NCI-H69 (cell line): ENCODE data around the gene GABRB2.

Experiments
- DNase-seq: peaks from one replicate; lab custom pipeline; 2025; lab: John Stamatoyannopoulos, UW

GABRB2 gene

GRCh38 chr5:161387121-161387520 is 159.4 kb downstream of the GABRB2 start:
- no peak for DNase-seq

DNA sequence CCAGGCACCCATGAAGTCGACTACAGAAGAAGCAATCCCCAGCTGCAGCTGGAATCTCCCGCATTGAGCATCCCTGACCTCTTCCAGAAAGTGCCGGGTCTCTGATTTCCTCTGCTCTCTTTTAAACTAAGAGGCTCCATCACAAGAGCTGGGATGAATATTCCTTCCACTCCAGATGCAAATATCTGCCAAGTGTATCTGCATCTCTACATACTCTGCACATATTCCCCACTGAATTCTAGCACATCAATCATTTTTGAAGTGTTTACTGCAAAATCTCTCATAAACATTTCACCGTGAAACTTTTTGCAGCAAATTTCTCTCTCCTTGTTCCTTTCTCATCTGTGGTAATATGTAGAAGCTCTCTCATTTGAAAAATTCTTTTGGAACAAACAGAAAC is 161.5 kb downstream of the GABRB2 start:
- no peak for DNase-seq

DNA sequence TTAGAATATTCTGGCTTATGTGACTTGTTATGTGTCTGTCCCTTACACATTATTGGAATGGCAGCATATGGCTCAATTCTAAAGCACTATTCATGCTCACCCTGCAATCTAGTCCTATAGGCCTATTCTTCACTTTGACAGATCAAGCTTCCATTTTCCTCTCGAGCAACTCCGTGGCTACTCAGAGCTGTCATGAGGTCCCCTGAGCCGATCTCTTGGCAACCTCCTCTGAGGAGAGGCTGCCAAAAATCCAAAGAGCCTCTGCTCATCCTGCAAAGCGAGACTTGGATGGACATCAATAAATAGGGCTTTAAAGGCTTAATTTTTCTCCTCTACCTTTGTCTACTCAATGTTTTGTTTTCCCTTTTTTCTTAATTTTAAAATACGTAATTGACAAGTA is 163.8 kb downstream of the GABRB2 start:
- no peak for DNase-seq

GRCh38 chr5:161380486-161380885 is 166.0 kb downstream of the GABRB2 start:
- no peak for DNase-seq

DNA sequence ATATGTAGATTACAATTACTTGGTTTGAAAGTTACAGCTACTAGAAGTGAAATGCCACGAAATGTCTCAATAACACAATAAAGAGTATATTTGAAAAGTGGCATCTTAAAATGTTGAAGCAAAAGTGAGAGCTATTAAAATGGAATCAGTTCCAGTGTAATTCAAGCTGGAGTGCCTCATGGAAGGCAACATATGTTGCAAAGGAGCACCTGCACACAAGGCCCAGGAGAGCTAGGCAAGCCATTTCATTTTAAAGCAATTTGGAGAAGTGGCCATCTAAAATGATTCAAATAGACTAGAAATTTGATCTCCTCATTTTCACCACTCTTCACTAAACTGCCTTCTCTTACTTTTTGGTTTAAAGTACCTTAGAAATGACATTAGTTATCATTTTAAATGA is 167.8 kb downstream of the GABRB2 start:
- DNase-seq, result no peak

DNA sequence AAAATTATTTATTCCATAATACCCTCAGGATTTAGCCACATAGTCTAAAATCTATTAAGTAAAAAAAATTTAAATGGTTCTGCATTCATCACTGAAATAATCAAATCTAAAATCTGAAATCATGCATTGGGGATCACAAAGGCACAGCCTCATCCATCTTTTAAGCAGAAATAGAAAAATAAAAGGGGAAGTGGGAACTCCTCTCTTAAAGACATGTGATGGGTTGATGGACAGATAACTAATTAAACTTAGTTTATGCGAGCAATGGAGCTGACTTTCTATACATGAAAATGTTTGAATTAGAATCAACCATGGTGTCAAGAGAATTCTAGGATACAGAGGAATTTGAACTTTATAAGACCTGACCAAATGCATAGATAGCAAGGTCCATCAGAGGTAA is 170.5 kb downstream of the GABRB2 start:
- DNase-seq, result no peak

DNA sequence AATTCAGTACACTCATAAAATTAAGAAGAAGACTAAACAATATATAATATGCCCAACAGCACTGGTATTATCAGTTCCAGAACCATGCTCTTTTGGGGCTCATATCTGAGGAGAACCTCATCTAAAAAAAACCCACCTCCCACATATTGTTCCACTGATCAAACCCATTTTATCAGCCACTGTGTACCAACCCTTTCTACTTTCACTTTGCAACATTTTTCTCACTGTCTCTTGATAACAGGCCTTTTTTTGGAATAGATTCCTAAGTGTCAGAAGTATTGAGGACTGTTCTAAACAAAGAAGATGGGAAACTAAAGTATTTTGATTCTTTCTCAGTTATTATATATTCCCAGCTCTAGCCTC is 173.2 kb downstream of the GABRB2 start:
- no peak for DNase-seq

GRCh38 chr5:161372682-161373344 is 173.7 kb downstream of the GABRB2 start:
- no peak for DNase-seq

DNA sequence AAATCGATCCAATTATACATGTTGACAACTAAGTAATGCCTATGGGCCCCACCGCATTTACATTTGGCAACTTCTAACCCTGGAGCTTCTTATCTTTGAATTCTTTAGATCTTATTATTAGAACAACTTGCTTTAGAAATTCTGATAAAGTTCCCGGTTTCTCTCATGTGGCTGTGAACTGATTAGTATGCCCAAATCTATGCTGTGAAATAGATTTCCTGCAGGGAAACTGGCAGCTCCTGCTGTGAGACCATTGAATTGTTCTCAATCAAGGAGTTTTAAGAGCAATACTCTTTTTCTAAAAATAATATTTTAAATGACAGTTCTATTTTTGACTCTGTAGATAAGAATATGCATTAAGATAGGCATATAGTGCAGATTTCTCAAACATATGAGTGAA is 177.5 kb downstream of the GABRB2 start:
- no peak for DNase-seq

GRCh38 chr5:161358446-161358845 is 188.1 kb downstream of the GABRB2 start:
- no peak for DNase-seq

- DNase-seq, result no peak
These were observed 202.3 kb downstream of the GABRB2 start for GRCh38 chr5:161344234-161344633.

DNA sequence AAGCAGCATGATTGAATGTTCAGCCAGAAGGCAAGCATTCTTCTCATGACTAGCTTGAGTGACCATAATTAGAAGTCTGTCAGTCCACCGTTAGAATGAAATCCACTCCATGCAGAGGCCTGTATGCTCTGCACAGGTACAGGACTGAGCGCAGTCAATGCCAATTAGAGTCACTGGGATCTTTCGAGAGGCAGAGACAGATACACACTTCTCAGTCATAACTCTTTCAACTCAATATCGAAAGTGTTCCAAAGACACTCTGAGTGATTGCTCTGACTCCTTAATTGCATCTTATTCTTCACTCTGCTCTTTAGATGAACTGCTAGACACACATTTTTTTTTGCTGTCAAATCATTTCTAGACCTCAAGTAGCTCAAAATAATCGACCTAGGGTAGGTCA is 203.6 kb downstream of the GABRB2 start:
- DNase-seq, result no peak

- DNase-seq, result no peak
These were observed 206.5 kb downstream of the GABRB2 start for GRCh38 chr5:161340012-161340411.

DNA sequence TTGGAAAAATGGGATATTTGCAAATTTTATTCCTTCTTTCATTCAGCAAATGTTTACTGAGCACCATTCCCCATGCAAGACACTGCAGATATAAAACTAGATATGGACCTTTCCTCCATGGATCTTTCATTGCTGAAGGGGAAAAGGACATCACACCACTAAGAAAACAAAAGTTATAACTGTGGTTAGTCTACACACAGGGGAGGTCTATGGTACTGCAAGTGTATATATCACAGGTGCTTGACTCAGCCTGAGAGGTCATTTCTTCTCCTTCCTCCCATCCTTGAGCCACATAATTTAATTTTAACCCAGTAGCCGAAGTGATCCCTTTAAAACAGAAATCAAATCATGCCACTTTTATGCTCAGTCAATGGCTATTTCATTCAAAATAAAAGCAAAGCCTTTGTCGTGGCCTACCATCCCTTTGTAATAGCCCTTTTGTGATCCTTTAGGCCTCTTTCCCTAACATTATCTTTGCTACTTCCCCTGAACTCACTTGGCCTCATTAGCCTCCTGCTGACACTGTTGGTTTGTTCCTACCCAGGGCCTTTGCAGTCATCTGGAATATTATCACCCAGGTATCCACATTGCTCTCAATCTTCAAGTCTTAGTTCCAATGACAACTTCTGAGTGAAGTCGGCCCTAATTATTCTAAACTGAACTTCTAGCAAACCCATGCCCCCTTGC is 213.2 kb downstream of the GABRB2 start:
- no peak for DNase-seq

GRCh38 chr5:161332343-161332742 is 214.2 kb downstream of the GABRB2 start:
- no peak for DNase-seq

GRCh38 chr5:161314033-161314432 is 232.5 kb downstream of the GABRB2 start:
- DNase-seq, result no peak

DNA sequence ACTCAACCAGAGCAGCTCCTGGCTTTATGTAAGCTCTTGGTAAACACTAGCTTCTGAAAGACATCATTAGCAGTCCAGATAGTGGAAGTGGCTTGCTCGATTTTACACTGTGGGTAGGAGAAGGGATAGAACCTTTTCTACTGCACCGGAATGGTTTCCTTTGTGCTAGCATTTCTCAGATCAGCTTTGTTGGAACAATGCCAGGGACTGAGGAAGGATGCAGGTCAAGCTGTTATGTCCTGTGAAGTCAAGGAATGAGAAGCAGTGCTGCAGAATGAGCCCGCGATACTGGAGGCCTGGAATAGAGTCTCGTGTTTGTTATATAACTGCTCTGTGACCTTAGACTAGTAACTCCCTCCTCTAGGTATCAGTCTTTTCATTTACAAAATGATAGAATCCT is 233.6 kb downstream of the GABRB2 start:
- peak; percentile 3 for DNase-seq

GRCh38 chr5:161311965-161312364 is 234.6 kb downstream of the GABRB2 start:
- no peak for DNase-seq

DNA sequence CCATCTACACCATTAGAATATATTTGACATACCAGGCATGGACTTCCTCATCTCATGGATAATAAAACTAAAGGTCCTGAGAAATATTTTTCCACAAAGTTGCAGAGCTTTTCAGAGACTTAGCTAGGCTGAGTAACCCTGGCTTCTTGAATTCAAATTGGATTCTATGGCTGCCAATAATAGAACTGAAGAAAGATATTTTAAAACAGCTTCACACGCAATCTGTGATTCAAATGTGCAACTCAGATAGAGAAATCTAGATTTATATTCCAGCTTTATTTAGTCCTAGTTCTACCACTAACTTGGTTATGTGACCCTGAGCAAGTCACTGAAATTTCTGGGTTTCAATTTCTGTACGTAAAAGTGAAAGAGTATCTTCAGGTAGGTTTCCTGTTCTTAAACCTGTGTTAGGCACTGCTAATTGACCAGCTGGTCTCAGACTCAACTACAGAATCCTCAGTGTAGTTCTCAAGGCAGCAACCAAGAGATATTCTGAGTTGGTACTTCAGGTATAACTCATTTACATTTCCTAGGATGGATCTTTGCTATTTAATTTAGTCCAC is 235.3 kb downstream of the GABRB2 start:
- DNase-seq, result no peak

GRCh38 chr5:161306351-161306995 is 240.1 kb downstream of the GABRB2 start:
- no peak for DNase-seq

DNA sequence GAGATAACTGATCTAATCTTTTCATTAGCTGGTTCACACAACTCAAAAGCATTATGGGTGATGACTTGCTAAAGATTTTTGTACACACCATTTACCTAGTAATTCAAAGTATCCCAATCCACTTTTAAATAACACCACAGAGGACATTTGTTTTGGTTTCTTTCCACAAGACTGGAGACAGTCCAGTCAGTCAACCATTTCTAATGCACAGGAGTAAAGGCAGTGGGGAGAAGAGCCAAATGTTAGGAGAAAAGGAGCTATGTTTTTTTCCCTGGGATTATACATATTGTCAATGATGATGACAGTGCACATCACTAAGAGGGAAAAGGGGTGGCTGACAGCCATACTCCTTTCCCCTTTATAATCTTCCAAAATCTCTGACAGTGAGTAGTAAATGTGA is 240.9 kb downstream of the GABRB2 start:
- no peak for DNase-seq

DNA sequence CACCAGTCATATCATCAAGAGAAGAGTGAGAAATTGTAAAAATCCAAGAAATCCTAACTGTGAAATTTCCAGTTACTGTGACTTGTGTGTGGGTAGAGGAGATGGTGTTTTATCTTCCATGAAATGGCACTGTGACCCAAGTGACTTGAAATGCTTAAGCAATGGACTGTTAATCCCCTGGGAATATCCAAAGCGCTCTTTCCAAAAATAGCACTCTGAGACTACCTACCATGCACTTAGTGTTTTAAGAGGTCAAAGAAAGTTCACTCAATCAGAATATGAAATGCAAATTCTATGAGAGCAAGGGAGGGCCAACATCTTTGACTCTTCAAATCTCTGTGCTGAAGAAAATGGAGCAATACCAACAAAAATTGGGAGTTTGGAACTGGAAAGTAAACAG is 244.0 kb downstream of the GABRB2 start:
- DNase-seq, result no peak

DNA sequence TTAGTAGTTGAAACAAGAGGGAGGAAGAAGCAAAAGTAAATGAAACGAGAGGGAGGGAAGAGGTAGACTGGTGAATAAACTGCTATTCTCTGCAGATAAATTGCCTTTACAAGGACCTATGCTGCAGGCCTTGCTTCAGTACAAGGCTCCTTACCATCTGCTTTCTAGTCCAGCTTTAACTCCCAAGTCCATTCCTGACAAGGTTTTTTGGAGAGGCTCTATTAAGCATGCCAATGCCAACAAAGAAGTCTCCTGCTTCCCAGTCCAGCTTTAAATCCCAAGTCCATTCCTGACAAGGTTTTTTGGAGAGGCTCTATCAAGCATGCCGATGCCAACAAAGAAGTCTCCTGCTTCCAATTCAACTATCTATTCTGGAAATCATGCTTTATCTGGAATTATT is 244.9 kb downstream of the GABRB2 start:
- no peak for DNase-seq
